ENCODE data around the gene ELL. TPM values are rescaled to one million over a fixed set of nuclear protein-coding genes. Genes with fewer than 3 reads are reported as not detected.

Gene ELL
- total and polyA plus RNA-seq, 2 donors (not counting 3 experiments of a cell fraction or from before 2014, with no cell fraction given) = 9.9 to 18.2 TPM

- ChIA-PET POLR2A (no interaction called here), CTCF (interaction anchor here (1.2 to 3.5 kb wide), 3 partner anchors 52 to 379 kb away, joined by 3 to 25 read pairs (median 7); no protein-coding TSS in a partner anchor)
- Histone ChIP-seq H3K4me1 (ENCODE audit: control insufficient read depth, extremely low read depth, insufficient read depth, low read length) (no peaks in the 10 kb centered on the region), H3K27me3 (ENCODE audit: control insufficient read depth in 2 of 2, insufficient read depth in 2 of 2, low read length in 2 of 2) (no peaks in the 10 kb centered on the region), H3K36me3 (ENCODE audit: control insufficient read depth in 2 of 2, extremely low read depth in 1 of 2, insufficient read depth in 2 of 2, low read length in 2 of 2) (peaks cover 0 to 19% of the 10 kb centered on the region in 2 experiments), H3K79me2 (ENCODE audit: control insufficient read depth, insufficient read depth, low read length) (peaks cover 6% of the 10 kb centered on the region), H3K4me3 (replicated peaks in 1 of 3; ENCODE audit: insufficient read depth in 1 of 3, low read depth in 1 of 3, low read length in 3 of 3) (no peak overlapping the region), H3K9me3 (replicated peaks; ENCODE audit: control insufficient read depth, insufficient read depth, low read length) (no peaks in the 10 kb centered on the region), H3K27ac (ENCODE audit: insufficient read depth, low read depth, low read length) (no peak overlapping the region), H3K9ac (replicated peaks; ENCODE audit: extremely low read depth, insufficient read depth, low read length) (no peak overlapping the region), H3K4me2 (ENCODE audit: insufficient read depth, low read length) (no peak overlapping the region), H2AFZ (ENCODE audit: low read depth, low read length) (no peak overlapping the region), H3K9me1 (replicated peaks; ENCODE audit: control insufficient read depth, extremely low read depth, insufficient read depth, low read length) (no peaks in the 10 kb centered on the region), H4K20me1 (replicated peaks; ENCODE audit: control insufficient read depth, extremely low read depth, insufficient read depth, low read length) (no peaks in the 10 kb centered on the region)
- FAIRE-seq (no peak), DNase-seq (ENCODE audit: low read depth, low spot score) (no peak)
- intact Hi-C loops (cut with micrococcal nuclease) (loop anchor here (2.0 kb wide), 2 partner anchors 53 to 207 kb away; no protein-coding TSS in a partner anchor), dilution Hi-C loops (cut with MboI; ENCODE audit: extremely low pct_ligation_motif_present, low sequenced_read_pairs) (no loop called here)
- no TSS peak for BruUV-seq (replicated peaks)
- TF ChIP-seq POLR2A (IDR thresholded peaks at IDR 0.05; ENCODE audit: low read depth, low read length) = no peak
- no peak for TF ChIP-seq CTCF (IDR thresholded peaks at IDR 0.05; ENCODE audit: extremely low read depth in 1 of 2, insufficient read depth in 1 of 2, low read depth in 1 of 2, low read length in 2 of 2)
- no peak for TF ChIP-seq FOS (IDR thresholded peaks at IDR 0.05; ENCODE audit: borderline replicate concordance, insufficient read depth, low read length)
- no peak for TF ChIP-seq POLR2AphosphoS5 (IDR thresholded peaks at IDR 0.05; ENCODE audit: insufficient read depth, low read depth, low read length)
- no peak for TF ChIP-seq MYC (IDR thresholded peaks at IDR 0.05; ENCODE audit: low read depth, low read length)
- no peak for TF ChIP-seq JUN (IDR thresholded peaks at IDR 0.05; ENCODE audit: borderline replicate concordance, insufficient read depth, insufficient read length, low read depth)
- TF ChIP-seq GATA2 (IDR thresholded peaks at IDR 0.05; ENCODE audit: insufficient read depth, insufficient read length, low read depth, low read length) = no peak
- TF ChIP-seq EZH2 (IDR thresholded peaks at IDR 0.05; ENCODE audit: borderline replicate concordance, low read depth, low read length, severe bottlenecking) = no peak
- TF ChIP-seq MAX (IDR thresholded peaks at IDR 0.05; ENCODE audit: insufficient read depth, insufficient read length) = no peak
These were observed 53.9 kb downstream of the ELL start for GRCh38 chr19:18467978-18468377.
